Caco-2 (cell line): ENCODE data around the gene TLE3. TPM values are rescaled to one million over a fixed set of nuclear protein-coding genes. Genes with fewer than 3 reads are reported as not detected.

Source experiments
- BruUV-seq: library from RNA; stranded (reverse); fragments of 400-500 nt; replicated peaks from 2 replicates; lab custom pipeline; 2021; lab: Mats Ljungman, UMichigan
- CTCF ChIA-PET: fragments of 300-600 bp; sonication (Branson Sonifier 250); formaldehyde crosslinking; loops from one replicate; lab custom pipeline; 2022; ENCODE audit warnings: antibody characterized with exemption; lab: Charles Lee
- POLR2A ChIA-PET: fragments of 300-600 bp; sonication (Branson Sonifier 250); formaldehyde crosslinking; loops from one replicate; lab custom pipeline; 2022; ENCODE audit warnings: antibody characterized with exemption; lab: Charles Lee
- DNase-seq, 2 experiments: peaks; one replicate each; pipeline versions ENCODE4 v3.0.0 to v3.0.0-alpha.2; 2020 to 2022
- H3K27me3 ChIP-seq: replicated peaks from 2 replicates; pipeline ENCODE4 v1.6.0; 2011; ENCODE audit warnings: low read length; ENCODE audit not compliant: control insufficient read depth, insufficient read depth
- H3K36me3 ChIP-seq: 2 replicates; pipeline ENCODE4 v1.5.1; 2011; ENCODE audit warnings: low read length; ENCODE audit not compliant: control insufficient read depth, insufficient read depth
- H3K4me1 ChIP-seq: fragments of 250-450 bp; sonication (Bioruptor Pico); 2 replicates; pipeline ENCODE4 v1.5.1; 2020; ENCODE audit warnings: mild to moderate bottlenecking
- H3K4me3 ChIP-seq: 2 replicates; pipeline ENCODE4 v1.5.1; 2011; ENCODE audit warnings: low read depth, mild to moderate bottlenecking, control low read depth, low read length
- H3K9me3 ChIP-seq: fragments of 250-450 bp; sonication (Bioruptor Pico); 2 replicates; pipeline ENCODE4 v1.5.1; 2020; ENCODE audit warnings: mild to moderate bottlenecking, moderate library complexity
- H3K27ac Mint-ChIP-seq: one replicate; pipeline ENCODE4 v1.8.0; 2022; ENCODE audit warnings: mixed read lengths; ENCODE audit not compliant: unreplicated experiment
- H3K27me3 Mint-ChIP-seq: one replicate; pipeline ENCODE4 v1.8.0; 2022; ENCODE audit warnings: mixed read lengths; ENCODE audit not compliant: insufficient read depth, unreplicated experiment
- H3K36me3 Mint-ChIP-seq: one replicate; pipeline ENCODE4 v1.8.0; 2022; ENCODE audit warnings: mild to moderate bottlenecking, mixed read lengths; ENCODE audit not compliant: insufficient read depth, unreplicated experiment
- H3K4me1 Mint-ChIP-seq: one replicate; pipeline ENCODE4 v1.8.0; 2022; ENCODE audit warnings: low read depth, mixed read lengths; ENCODE audit not compliant: unreplicated experiment
- H3K4me3 Mint-ChIP-seq: one replicate; pipeline ENCODE4 v1.8.0; 2022; ENCODE audit warnings: mild to moderate bottlenecking, moderate library complexity, mixed read lengths; ENCODE audit not compliant: unreplicated experiment
- H3K9me3 Mint-ChIP-seq: one replicate; pipeline ENCODE4 v1.8.0; 2022; ENCODE audit warnings: mixed read lengths; ENCODE audit not compliant: unreplicated experiment
- CTCF ChIP-seq, 2 experiments: fragments of 200-600 bp in 1 of 2; IDR thresholded peaks; 1 replicate in 1 of 2; 2 replicates in 1 of 2; pipeline versions ENCODE4 v1.5.1 to v1.8.0; 2011 to 2022; ENCODE audit warnings: antibody characterized with exemption in 1 of 2, control low read depth in 1 of 2, inconsistent platforms in 1 of 2, low read depth in 1 of 2, low read length in 1 of 2, mild to moderate bottlenecking in 1 of 2, moderate library complexity in 1 of 2; ENCODE audit not compliant: insufficient read depth in 1 of 2, severe bottlenecking in 1 of 2, unreplicated experiment in 1 of 2
- intact Hi-C: fragments of 100-400 bp; cut with micrococcal nuclease; formaldehyde crosslinking; loops from one replicate; pipeline ENCODE4 v1.10.0; 2022; ENCODE audit not compliant: unreplicated experiment
- total RNA-seq: library from RNA; stranded (reverse); gene quantifications from 2 replicates; pipeline ENCODE4 v1.2.3, GENCODE V29; 2022

The TLE3 gene
- total RNA-seq, 1 experiment from 2014 or later, result 105 TPM

DNA sequence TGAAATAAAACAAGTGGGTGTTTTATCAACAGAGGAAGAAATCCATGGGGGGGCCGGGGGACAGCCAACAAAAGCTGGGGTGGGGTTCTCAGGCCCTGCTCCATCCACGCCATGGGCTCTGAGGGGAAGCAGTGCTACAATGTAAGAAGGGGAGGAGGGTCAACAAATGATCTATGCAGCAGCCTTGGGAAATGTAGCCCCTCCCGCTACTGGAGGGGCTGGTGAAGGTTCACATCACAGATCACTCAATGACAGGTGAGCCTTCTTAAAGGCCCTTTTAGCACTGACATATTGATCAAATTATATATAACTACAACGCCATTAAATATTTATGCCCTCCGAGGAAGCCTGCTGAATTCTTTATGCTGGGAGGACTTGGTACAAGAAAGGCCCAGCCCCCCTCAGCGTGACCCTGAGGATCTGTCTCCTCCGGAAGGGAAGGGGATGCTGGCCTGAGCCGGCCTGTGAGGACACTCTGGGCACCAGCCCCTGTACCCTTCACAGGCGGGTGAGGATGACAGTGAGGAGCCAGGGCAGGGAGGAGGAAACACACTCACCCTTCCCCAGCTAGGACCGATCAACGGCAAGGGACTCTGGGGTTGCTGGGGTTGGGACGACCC lies 15.3 kb downstream of the TLE3 start:
- peaks cover 24% of the 10 kb centered on the region for H3K4me1 ChIP-seq
- Mint-ChIP-seq H3K27me3 (no peaks in the 10 kb centered on the region), H3K4me1 (peaks cover 8% of the 10 kb centered on the region), H3K27ac (no peak overlapping the region), H3K36me3 (peaks cover 84% of the 10 kb centered on the region), H3K4me3 (no peak overlapping the region), H3K9me3 (no peaks in the 10 kb centered on the region)
- intact Hi-C loops, result no loop called here
- no peak for TF ChIP-seq CTCF (IDR thresholded peaks at IDR 0.05; ENCODE audit: insufficient read depth in 1 of 2, low read depth in 1 of 2, low read length in 1 of 2, severe bottlenecking in 1 of 2, unreplicated experiment in 1 of 2)
- H3K9me3 ChIP-seq, result no peaks in the 10 kb centered on the region
- H3K36me3 ChIP-seq, result peaks cover 8% of the 10 kb centered on the region
- BruUV-seq, result no TSS peak
- no peak for DNase-seq
- POLR2A ChIA-PET, result no interaction called here
- H3K4me3 ChIP-seq, result no peak overlapping the region
- CTCF ChIA-PET, result no interaction called here
- H3K27me3 ChIP-seq, result no peaks in the 10 kb centered on the region

DNA sequence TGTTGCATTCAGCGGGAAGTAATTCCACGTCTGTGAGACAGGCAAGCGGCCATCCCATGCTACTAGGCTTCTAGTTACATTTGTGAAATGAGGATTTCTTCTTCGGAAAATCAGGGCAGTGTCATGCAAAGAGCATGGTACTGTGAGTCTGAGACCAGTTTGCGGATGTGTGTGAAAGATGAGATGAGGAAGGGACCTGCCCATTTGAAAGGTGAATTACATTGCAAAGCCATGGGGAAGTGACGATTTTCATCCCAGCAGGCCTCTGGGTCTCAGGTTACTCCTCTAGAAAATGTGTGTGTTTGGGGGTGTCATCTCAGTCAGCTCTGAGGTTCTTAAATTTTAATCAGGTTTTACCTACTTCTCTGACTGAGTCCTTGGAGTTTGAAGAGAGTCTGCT lies 16.1 kb downstream of the TLE3 start:
- CTCF ChIA-PET, result no interaction called here
- no peak overlapping the region for H3K4me3 ChIP-seq
- Mint-ChIP-seq H3K4me1 (peaks cover 8% of the 10 kb centered on the region), H3K27me3 (no peaks in the 10 kb centered on the region), H3K4me3 (no peak overlapping the region), H3K36me3 (peaks cover 84% of the 10 kb centered on the region), H3K9me3 (no peaks in the 10 kb centered on the region), H3K27ac (no peak overlapping the region)
- no peak for TF ChIP-seq CTCF (IDR thresholded peaks at IDR 0.05; ENCODE audit: insufficient read depth in 1 of 2, low read depth in 1 of 2, low read length in 1 of 2, severe bottlenecking in 1 of 2, unreplicated experiment in 1 of 2)
- POLR2A ChIA-PET, result no interaction called here
- H3K36me3 ChIP-seq, result peaks cover 8% of the 10 kb centered on the region
- peaks cover 24% of the 10 kb centered on the region for H3K4me1 ChIP-seq
- no peaks in the 10 kb centered on the region for H3K27me3 ChIP-seq
- intact Hi-C loops, result no loop called here
- H3K9me3 ChIP-seq, result no peaks in the 10 kb centered on the region
- DNase-seq, result no peak
- no TSS peak for BruUV-seq

GRCh38 chr15:70080347-70080746 lies 17.4 kb downstream of the TLE3 start:
- Mint-ChIP-seq H3K27me3 (no peaks in the 10 kb centered on the region), H3K9me3 (no peaks in the 10 kb centered on the region), H3K27ac (no peak overlapping the region), H3K4me3 (no peak overlapping the region), H3K4me1 (peaks cover 8% of the 10 kb centered on the region), H3K36me3 (peaks cover 84% of the 10 kb centered on the region)
- intact Hi-C loops, result no loop called here
- ChIA-PET POLR2A (interaction anchor here (1.4 kb wide), 1 partner anchor 18 kb away, joined by 6 read pairs; the partner anchor contains the start of gene TLE3), CTCF (interaction anchor here (0.5 to 0.7 kb wide), 2 partner anchors 18 to 72 kb away, joined by 3 to 7 read pairs; no protein-coding TSS in a partner anchor)
- BruUV-seq, result no TSS peak
- H3K4me3 ChIP-seq, result no peak overlapping the region
- peaks cover 24% of the 10 kb centered on the region for H3K4me1 ChIP-seq
- no peak for DNase-seq
- no peaks in the 10 kb centered on the region for H3K9me3 ChIP-seq
- TF ChIP-seq CTCF (IDR thresholded peaks at IDR 0.05; ENCODE audit: insufficient read depth in 1 of 2, low read depth in 1 of 2, low read length in 1 of 2, severe bottlenecking in 1 of 2, unreplicated experiment in 1 of 2), result no peak
- peaks cover 9% of the 10 kb centered on the region for H3K36me3 ChIP-seq
- H3K27me3 ChIP-seq, result no peaks in the 10 kb centered on the region
